Measurements from ENCODE around the gene CTNND2. TPM values are rescaled to one million over a fixed set of nuclear protein-coding genes. Genes with fewer than 3 reads are reported as not detected.

The CTNND2 gene
- total RNA-seq, 4 donors from 2014 or later: 1.3 to 2.5 (median 2.1) TPM

DNA sequence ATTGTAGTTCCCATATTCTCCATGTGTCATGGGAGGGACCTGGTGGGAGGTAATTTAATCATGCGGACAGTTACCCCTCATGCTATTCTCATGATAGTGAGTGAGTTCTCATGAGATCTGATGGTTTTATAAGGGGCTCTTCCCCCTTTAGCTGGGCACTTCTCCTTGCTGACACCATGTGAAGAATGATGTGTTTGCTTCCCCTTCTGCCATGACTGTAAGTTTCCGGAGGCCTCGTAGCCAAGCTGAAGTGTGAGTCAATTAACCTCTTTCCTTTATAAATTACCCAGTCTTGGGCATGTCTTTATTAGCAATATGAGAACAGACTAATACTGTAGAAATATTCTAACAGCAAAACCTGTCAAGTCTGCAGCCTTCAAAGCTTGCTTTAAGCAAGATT lies 293.2 kb downstream of the CTNND2 start:
- Histone ChIP-seq H3K9me3 (no peaks in the 10 kb centered on the region), H3K27ac (replicated peaks in 1 of 4) (no peak overlapping the region), H3K4me1 (no peaks in the 10 kb centered on the region), H3K4me3 (no peak overlapping the region), H3K27me3 (no peaks in the 10 kb centered on the region), H3K36me3 (no peaks in the 10 kb centered on the region)
- no peak for DNase-seq (ENCODE audit: extremely low spot score)
- TF ChIP-seq EP300 (IDR thresholded peaks at IDR 0.05) (no peak), POLR2A (IDR thresholded peaks at IDR 0.05; ENCODE audit: low read depth) (no peak), POLR2AphosphoS5 (IDR thresholded peaks at IDR 0.05) (no peak)
- TF ChIP-seq, protein P1, sequence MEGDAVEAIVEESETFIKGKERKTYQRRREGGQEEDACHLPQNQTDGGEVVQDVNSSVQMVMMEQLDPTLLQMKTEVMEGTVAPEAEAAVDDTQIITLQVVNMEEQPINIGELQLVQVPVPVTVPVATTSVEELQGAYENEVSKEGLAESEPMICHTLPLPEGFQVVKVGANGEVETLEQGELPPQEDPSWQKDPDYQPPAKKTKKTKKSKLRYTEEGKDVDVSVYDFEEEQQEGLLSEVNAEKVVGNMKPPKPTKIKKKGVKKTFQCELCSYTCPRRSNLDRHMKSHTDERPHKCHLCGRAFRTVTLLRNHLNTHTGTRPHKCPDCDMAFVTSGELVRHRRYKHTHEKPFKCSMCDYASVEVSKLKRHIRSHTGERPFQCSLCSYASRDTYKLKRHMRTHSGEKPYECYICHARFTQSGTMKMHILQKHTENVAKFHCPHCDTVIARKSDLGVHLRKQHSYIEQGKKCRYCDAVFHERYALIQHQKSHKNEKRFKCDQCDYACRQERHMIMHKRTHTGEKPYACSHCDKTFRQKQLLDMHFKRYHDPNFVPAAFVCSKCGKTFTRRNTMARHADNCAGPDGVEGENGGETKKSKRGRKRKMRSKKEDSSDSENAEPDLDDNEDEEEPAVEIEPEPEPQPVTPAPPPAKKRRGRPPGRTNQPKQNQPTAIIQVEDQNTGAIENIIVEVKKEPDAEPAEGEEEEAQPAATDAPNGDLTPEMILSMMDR (IDR thresholded peaks at IDR 0.05): no peak
- intact Hi-C loops (cut with DNase I): no loop called here
- WGBS: 71% methylated on average over 3 of the region's 3 CpGs

DNA sequence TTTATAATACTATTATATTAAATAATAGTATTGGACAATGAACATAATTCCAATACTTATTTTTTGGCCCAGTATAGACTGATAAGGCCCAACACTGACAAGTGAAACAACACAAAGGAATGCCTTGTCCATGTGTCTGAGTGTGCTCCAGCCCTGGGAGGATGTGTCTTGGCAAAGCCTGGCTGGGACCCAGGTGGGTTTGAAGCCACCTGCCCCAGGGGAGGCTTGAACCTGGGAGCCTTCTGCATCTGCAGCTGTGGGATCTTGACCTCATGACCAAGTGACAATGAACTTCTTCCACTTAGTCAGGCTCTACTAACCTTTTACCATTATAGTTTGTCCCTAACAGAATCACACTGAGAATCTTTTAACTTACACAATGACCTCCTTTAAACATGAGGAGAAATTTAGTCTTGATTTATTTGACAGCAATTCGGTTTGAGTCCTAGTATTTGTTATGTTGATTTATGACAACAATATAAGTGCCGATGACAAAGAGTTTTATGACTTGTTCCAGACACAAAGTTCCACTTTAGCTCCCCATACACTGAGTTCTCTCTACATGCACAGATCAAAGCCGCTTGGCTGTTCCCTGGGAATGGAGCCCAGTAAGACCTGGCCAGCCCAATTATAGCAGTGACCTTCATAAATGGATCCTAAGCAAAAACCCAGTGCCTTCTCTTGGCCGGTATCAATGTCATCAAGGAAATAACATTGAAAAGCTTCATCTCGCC lies 294.5 kb downstream of the CTNND2 start:
- DNase-seq (ENCODE audit: extremely low spot score): no peak
- Histone ChIP-seq H3K4me3 (no peak overlapping the region), H3K27ac (replicated peaks in 1 of 4) (no peak overlapping the region), H3K4me1 (no peaks in the 10 kb centered on the region), H3K27me3 (no peaks in the 10 kb centered on the region), H3K9me3 (no peaks in the 10 kb centered on the region), H3K36me3 (no peaks in the 10 kb centered on the region)
- TF ChIP-seq POLR2AphosphoS5 (IDR thresholded peaks at IDR 0.05) (no peak), POLR2A (IDR thresholded peaks at IDR 0.05; ENCODE audit: low read depth) (no peak), EP300 (IDR thresholded peaks at IDR 0.05) (no peak)
- TF ChIP-seq, protein P1 (IDR thresholded peaks at IDR 0.05): no peak
- intact Hi-C loops (cut with DNase I): no loop called here
- WGBS: 51% methylated on average over 5 of the region's 5 CpGs

DNA sequence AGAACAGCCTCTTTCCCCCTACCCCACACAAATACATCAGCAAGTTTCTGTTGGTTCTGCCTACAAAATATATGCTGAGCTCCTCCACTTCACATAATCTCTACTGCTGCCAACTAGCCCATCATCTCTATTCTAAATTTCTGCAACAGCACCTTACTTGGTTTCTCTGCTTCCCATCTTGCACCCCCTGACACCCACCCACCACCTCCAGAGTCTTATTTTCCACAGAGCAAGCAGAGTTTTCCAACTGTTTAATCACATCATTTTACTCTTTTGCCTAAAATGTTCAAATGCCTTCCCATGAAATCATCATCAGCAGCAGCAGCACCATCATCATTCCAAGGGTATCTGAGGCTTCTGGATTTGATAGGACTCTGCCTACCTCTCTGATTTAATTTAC lies 295.7 kb downstream of the CTNND2 start:
- H3K27ac ChIP-seq (replicated peaks in 1 of 4): no peak overlapping the region
- peaks cover 0 to 1% (median 0%) of the 10 kb centered on the region in 4 donors for H3K4me1 ChIP-seq
- H3K9me3 ChIP-seq: no peaks in the 10 kb centered on the region
- no peaks in the 10 kb centered on the region for H3K27me3 ChIP-seq
- TF ChIP-seq POLR2AphosphoS5 (IDR thresholded peaks at IDR 0.05) (no peak), POLR2A (IDR thresholded peaks at IDR 0.05; ENCODE audit: low read depth) (no peak), EP300 (IDR thresholded peaks at IDR 0.05) (no peak)
- TF ChIP-seq, protein P1 (IDR thresholded peaks at IDR 0.05): no peak
- intact Hi-C loops (cut with DNase I): no loop called here
- no peak overlapping the region for H3K4me3 ChIP-seq
- no peak for DNase-seq (ENCODE audit: extremely low spot score)
- H3K36me3 ChIP-seq: no peaks in the 10 kb centered on the region

DNA sequence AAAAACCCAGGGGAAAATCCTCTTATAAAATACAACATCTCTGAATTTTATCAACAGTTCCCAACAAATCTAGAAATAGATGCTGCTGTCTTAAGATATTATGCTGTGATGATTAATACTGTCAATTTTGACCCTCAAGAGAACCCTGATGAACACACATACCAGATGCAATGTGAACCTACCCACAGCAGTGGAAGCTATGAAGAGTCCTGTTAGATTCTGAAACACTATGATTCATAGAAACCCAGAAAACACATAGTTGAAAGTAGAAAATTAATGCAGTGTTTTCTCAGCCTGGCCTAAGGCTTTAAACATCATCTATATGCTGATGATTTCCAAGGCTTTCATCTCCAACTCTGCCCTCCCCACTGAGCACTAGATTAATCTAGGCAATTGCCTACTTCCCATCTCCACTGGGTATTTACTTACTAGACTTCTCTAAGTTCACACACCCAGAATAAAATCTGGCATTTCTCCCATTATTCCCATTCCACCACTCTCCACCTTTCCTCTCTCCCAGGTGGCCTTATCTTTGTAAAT lies 296.2 kb downstream of the CTNND2 start:
- H3K4me1 ChIP-seq: peaks cover 0 to 7% (median 0%) of the 10 kb centered on the region in 4 donors
- TF ChIP-seq POLR2AphosphoS5 (IDR thresholded peaks at IDR 0.05) (no peak), POLR2A (IDR thresholded peaks at IDR 0.05; ENCODE audit: low read depth) (no peak), EP300 (IDR thresholded peaks at IDR 0.05) (no peak)
- TF ChIP-seq, protein P1 (IDR thresholded peaks at IDR 0.05): no peak
- no peaks in the 10 kb centered on the region for H3K27me3 ChIP-seq
- no peaks in the 10 kb centered on the region for H3K9me3 ChIP-seq
- DNase-seq (ENCODE audit: extremely low spot score): no peak
- H3K27ac ChIP-seq (replicated peaks in 1 of 4): no peak overlapping the region
- no peak overlapping the region for H3K4me3 ChIP-seq
- intact Hi-C loops (cut with DNase I): no loop called here
- H3K36me3 ChIP-seq: no peaks in the 10 kb centered on the region

Measured in esophagus muscularis mucosa (tissue), 4 donors.